Endothelial cell of umbilical vein (primary cell): Measurements from ENCODE around the gene LRP1-AS. TPM values are rescaled to one million over a fixed set of nuclear protein-coding genes. Genes with fewer than 3 reads are reported as not detected.

Experiments
- BruUV-seq: library from RNA; stranded (reverse); fragments of 400-500 nt; replicated peaks from 2 replicates; lab custom pipeline; 2021; lab: Mats Ljungman, UMichigan
- CTCF ChIA-PET: fragments of 300-600, 350-600 bp; sonication (Branson Sonifier 250); formaldehyde crosslinking; loops from one replicate; lab custom pipeline; 2021; ENCODE audit warnings: antibody characterized with exemption, inconsistent platforms; lab: Charles Lee
- POLR2A ChIA-PET: fragments of 300-600, 350-600 bp; sonication (Branson Sonifier 250); formaldehyde crosslinking; loops from one replicate; lab custom pipeline; 2021; ENCODE audit warnings: antibody characterized with exemption, inconsistent platforms; lab: Charles Lee
- DNase-seq: peaks from one replicate; pipeline ENCODE4 v3.0.0-alpha.2; 2011; ENCODE audit warnings: low read depth, low spot score
- FAIRE-seq: peaks from 2 replicates; lab custom pipeline; 2011; peaks lifted over from hg19 to GRCh38; lab: Jason Lieb, UNC
- H2AFZ ChIP-seq: 2 replicates; pipeline ENCODE4 v1.6.0; 2012; ENCODE audit warnings: low read depth, low read length, control low read depth, inconsistent platforms
- H3K27ac ChIP-seq: 2 replicates; pipeline ENCODE4 v1.5.1; 2011; ENCODE audit warnings: low read depth, mild to moderate bottlenecking, control low read depth, low read length, moderate library complexity; ENCODE audit not compliant: insufficient read depth
- H3K27me3 ChIP-seq, 2 experiments: 2 replicates each; pipeline versions ENCODE4 v1.6.0 to v1.6.1; 2011; ENCODE audit warnings: low read length in 2 of 2, mixed read lengths in 1 of 2; ENCODE audit not compliant: control insufficient read depth in 2 of 2, insufficient read depth in 2 of 2
- H3K36me3 ChIP-seq, 2 experiments: 2 replicates in 1 of 2; 3 replicates in 1 of 2; pipeline ENCODE4 v1.5.1; 2011; ENCODE audit warnings: low read length in 2 of 2, mild to moderate bottlenecking in 1 of 2, moderate library complexity in 1 of 2; ENCODE audit not compliant: control insufficient read depth in 2 of 2, insufficient read depth in 2 of 2; ENCODE audit errors: extremely low read depth in 1 of 2
- H3K4me1 ChIP-seq: 3 replicates; pipeline ENCODE4 v1.5.1; 2011; ENCODE audit warnings: mild to moderate bottlenecking, low read length; ENCODE audit not compliant: control insufficient read depth, insufficient read depth; ENCODE audit errors: extremely low read depth
- H3K4me2 ChIP-seq: 2 replicates; pipeline ENCODE4 v1.6.1; 2011; ENCODE audit warnings: low read length, control low read depth, mixed read lengths; ENCODE audit not compliant: insufficient read depth
- H3K4me3 ChIP-seq, 3 experiments: fragments of 200-600 bp in 1 of 3; sonication (generic), shearing (Covaris generic) in 1 of 3; replicated peaks in 1 of 3; 2 replicates each; pipeline ENCODE4 v1.5.1; 2011 to 2016; ENCODE audit warnings: control low read depth in 3 of 3, low read length in 3 of 3, mild to moderate bottlenecking in 2 of 3, inconsistent platforms in 1 of 3, low read depth in 1 of 3, moderate library complexity in 1 of 3; ENCODE audit not compliant: insufficient read depth in 1 of 3
- H3K79me2 ChIP-seq: 2 replicates; pipeline ENCODE4 v1.6.0; 2012; ENCODE audit warnings: low read length, inconsistent platforms; ENCODE audit not compliant: control insufficient read depth, insufficient read depth
- H3K9ac ChIP-seq: replicated peaks from 2 replicates; pipeline ENCODE3; 2011; ENCODE audit warnings: low read length, control low read depth; ENCODE audit not compliant: insufficient read depth; ENCODE audit errors: extremely low read depth
- H3K9me1 ChIP-seq: replicated peaks from 3 replicates; pipeline ENCODE4 v1.6.0; 2011; ENCODE audit warnings: mild to moderate bottlenecking, low read length; ENCODE audit not compliant: control insufficient read depth, insufficient read depth; ENCODE audit errors: extremely low read depth
- H3K9me3 ChIP-seq: replicated peaks from 2 replicates; pipeline ENCODE4 v1.5.1; 2012; ENCODE audit warnings: low read length, inconsistent platforms; ENCODE audit not compliant: control insufficient read depth, insufficient read depth
- H4K20me1 ChIP-seq: replicated peaks from 2 replicates; pipeline ENCODE3; 2011; ENCODE audit warnings: mild to moderate bottlenecking, low read length; ENCODE audit not compliant: control insufficient read depth, insufficient read depth; ENCODE audit errors: extremely low read depth
- CTCF ChIP-seq, 2 donors: IDR thresholded peaks; 1 replicate in 1 of 2; 2 replicates in 1 of 2; pipeline ENCODE4 v1.5.1; 2011; ENCODE audit warnings: low read length in 2 of 2, mild to moderate bottlenecking in 2 of 2, moderate library complexity in 2 of 2, control low read depth in 1 of 2, inconsistent platforms in 1 of 2, low read depth in 1 of 2; ENCODE audit not compliant: insufficient read depth in 1 of 2; ENCODE audit errors: extremely low read depth in 1 of 2
- FOS ChIP-seq: IDR thresholded peaks from 2 replicates; pipeline ENCODE4 v1.6.1; 2011; ENCODE audit warnings: mild to moderate bottlenecking, low read length, moderate library complexity, borderline replicate concordance; ENCODE audit not compliant: insufficient read depth
- GATA2 ChIP-seq: IDR thresholded peaks from 2 replicates; pipeline ENCODE4 v1.7.0; 2011; ENCODE audit warnings: low read depth, mild to moderate bottlenecking, moderate library complexity, mixed read lengths, low read length; ENCODE audit not compliant: insufficient read length, insufficient read depth
- MAX ChIP-seq: IDR thresholded peaks from 2 replicates; pipeline ENCODE4 v1.6.1; 2011; ENCODE audit not compliant: insufficient read depth, insufficient read length
- POLR2AphosphoS5 ChIP-seq: IDR thresholded peaks from 2 replicates; pipeline ENCODE4 v1.6.1; 2012; ENCODE audit warnings: low read depth, mild to moderate bottlenecking, control low read depth, low read length, moderate library complexity; ENCODE audit not compliant: insufficient read depth
- dilution Hi-C: fragments of 300-500 bp; cut with MboI; formaldehyde crosslinking; loops from one replicate; pipeline ENCODE4 v1.15.0; 2019; ENCODE audit warnings: low sequenced_read_pairs; ENCODE audit not compliant: extremely low pct_ligation_motif_present
- intact Hi-C: fragments of 100-400 bp; cut with micrococcal nuclease; formaldehyde crosslinking; loops from one replicate; pipeline ENCODE4 v1.10.0; 2022
- polyA plus RNA-seq, 4 experiments: library from polyadenylated mRNA; depleted of rRNA in 3 of 4; stranded (reverse) in 3 of 4; unstranded in 1 of 4; fragments of >200 nt; gene quantifications; 2 replicates each; pipeline versions ENCODE4 v1.2.1 to v1.2.3, GENCODE V29; 2011 to 2012; ENCODE audit warnings: missing spikeins in 1 of 4
- total RNA-seq: library from RNA; stranded (reverse); gene quantifications from 2 replicates; pipeline ENCODE4 v1.2.3, GENCODE V29; 2021

The LRP1-AS gene
- total and polyA plus RNA-seq, 2 donors (not counting 3 experiments of a cell fraction or from before 2014, with no cell fraction given), result not detected

GRCh38 chr12:57182918-57183575 is 35.6 kb upstream of the LRP1-AS start:
- H3K9me1 ChIP-seq, result no peaks in the 10 kb centered on the region
- no peaks in the 10 kb centered on the region for H3K9me3 ChIP-seq
- peak; percentile 92 for FAIRE-seq
- no peak overlapping the region for H3K4me2 ChIP-seq
- H3K27me3 ChIP-seq, result peaks cover 2 to 5% of the 10 kb centered on the region in 2 experiments
- peak; percentile 50 for DNase-seq
- dilution Hi-C loops (no loop called here), intact Hi-C loops (loop anchor here (1.0 kb wide), 3 partner anchors 59 to 175 kb away; no protein-coding TSS in a partner anchor)
- H3K36me3 ChIP-seq, result no peaks in the 10 kb centered on the region
- H3K79me2 ChIP-seq, result no peaks in the 10 kb centered on the region
- H3K27ac ChIP-seq, result no peak overlapping the region
- ChIA-PET POLR2A (no interaction called here), CTCF (interaction anchor here (0.6 to 10.3 kb wide), 18 partner anchors 11 to 165 kb away, joined by 3 to 164 read pairs (median 4); partner anchors contain the start of genes LRP1, SHMT2 and STAT6)
- H2AFZ ChIP-seq, result no peak overlapping the region
- no peak overlapping the region for H3K4me3 ChIP-seq
- no peaks in the 10 kb centered on the region for H4K20me1 ChIP-seq
- H3K9ac ChIP-seq, result no peak overlapping the region
- no peaks in the 10 kb centered on the region for H3K4me1 ChIP-seq
- no peak for TF ChIP-seq FOS
- no peak for TF ChIP-seq POLR2AphosphoS5
- peak; percentile 92 to 94 for TF ChIP-seq CTCF (IDR thresholded peaks at IDR 0.05; ENCODE audit: extremely low read depth in 1 of 2, insufficient read depth in 1 of 2, low read depth in 1 of 2, low read length in 2 of 2)
- no peak for TF ChIP-seq MAX
- TF ChIP-seq GATA2, result no peak
- no TSS peak for BruUV-seq
